Measurements from ENCODE around the gene STAT6. TPM values are rescaled to one million over a fixed set of nuclear protein-coding genes. Genes with fewer than 3 reads are reported as not detected.
"Not testable (repeated sequence)": the region's sequence is repeated elsewhere in the genome, so short reads cannot be mapped to it uniquely, and the experiment has no call there.

The STAT6 gene
- polyA plus RNA-seq, 1 donor, result 127 TPM

DNA sequence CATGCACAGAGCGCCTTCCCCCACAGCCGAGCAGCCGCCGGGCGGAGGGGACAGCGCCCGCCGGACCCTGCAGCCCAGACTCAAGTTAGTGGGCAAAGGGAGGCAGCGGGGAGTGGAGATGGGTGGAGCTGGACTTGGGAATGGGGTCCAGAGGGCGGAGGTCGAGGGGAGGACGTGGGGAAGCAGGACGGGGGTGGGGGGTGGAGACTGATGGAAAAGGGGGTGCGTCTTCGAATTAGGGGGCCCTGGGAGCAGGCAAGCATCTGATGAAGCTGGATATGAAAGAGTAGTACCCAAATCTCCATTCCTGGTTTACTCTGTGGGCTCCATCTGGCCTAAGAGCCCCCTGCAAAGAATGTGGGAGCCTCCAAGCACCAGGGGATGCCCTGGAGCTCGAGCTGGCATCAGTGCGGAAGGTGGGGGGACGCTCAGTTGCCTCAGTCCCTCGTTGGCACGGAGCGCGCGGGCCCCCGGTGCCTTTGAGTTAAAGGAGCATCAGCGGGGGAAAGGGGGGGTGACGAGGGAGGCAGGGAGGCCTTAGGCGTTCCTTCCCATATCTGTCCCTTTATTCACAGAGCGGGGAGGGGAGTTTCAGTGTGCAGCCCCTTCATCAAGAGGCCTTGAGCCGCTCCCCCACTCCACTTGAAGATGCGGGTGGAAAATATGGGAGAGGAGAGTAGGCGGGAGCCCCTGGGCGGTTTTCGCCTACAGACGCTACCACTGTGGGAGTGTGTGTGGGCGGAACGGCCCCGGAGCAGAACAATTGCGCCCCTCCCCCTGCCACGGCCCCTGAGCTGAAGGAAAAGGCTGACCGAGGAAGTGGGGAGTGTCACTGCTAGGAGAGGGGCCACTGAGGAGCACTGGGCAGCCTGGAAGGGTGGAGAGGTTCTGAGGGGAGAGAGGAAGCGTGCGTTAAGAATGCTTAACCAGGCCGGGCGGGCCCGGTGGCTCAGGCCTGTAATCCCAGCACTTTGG is 21.6 kb downstream of the STAT6 start:
- DNase-seq, result peak; percentile 70

- peak; percentile 92 for DNase-seq
These were observed 22.6 kb downstream of the STAT6 start, which contains the start of gene NAB2 for GRCh38 chr12:57088354-57089270. TSS of gene NAB2 (plus strand) at chr12:57089114. CDS start at chr12:57089272, 158 bp downstream.

DNA sequence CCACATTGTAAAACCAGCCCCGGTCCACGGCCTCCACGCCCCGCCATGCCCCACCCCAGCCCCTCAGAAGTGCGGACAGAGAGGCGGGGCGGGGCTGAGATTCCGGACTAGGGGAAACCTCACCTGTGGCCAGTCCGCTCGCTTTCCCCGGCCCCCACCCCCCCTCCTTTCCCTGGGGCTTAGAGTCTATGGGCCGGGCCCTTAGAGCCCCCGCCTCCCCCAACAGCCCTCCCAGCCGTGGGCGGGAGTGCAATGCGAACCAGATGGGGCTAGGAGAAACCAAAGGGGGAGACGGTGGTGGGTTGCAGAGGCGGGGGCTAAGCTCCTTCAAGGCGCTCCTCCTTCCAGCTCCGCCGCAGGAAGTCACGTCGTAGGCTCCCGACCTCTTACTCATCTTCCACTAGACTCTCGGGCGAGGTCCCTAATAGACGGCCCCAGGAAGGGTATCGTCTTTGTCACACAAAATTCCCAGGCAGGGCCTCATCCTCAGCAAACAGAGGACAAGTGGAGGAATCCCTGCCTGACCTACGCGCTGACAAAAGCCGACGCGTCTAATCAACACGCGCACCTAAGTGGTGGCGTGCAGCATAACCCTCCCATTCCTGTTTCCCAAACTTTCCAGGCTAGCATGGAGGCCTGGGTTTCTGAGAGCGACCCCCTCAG is 23.3 kb downstream of the STAT6 start:
- peak; percentile 94 for DNase-seq

- DNase-seq, result peak; percentile 80
These were observed 24.0 kb downstream of the STAT6 start for GRCh38 chr12:57087010-57087690.

DNA sequence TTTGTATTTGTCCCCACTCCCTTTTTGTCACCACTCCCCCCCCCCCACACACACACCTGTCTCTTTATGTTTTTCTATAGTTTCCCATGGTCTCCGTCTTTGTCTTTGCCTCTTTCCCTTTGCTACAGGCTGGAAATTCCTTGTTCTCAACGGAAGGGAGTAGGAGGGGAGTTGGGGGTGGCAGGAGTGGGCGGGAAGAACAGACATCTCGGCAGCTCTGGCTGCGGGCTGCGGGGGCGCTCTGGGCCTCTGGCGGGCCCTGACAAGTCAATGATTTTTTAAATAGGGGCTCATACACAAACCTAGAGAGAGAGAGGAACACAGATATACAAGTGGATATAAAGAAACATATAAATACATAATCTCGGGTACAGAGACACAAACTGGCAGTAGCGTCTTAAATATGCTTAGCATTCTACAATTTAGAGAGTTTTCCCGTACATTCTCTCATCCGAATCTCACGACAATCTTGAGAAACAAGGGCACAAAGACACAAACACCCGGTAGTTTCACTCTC is 24.6 kb downstream of the STAT6 start:
- DNase-seq, result peak; percentile 85

DNA sequence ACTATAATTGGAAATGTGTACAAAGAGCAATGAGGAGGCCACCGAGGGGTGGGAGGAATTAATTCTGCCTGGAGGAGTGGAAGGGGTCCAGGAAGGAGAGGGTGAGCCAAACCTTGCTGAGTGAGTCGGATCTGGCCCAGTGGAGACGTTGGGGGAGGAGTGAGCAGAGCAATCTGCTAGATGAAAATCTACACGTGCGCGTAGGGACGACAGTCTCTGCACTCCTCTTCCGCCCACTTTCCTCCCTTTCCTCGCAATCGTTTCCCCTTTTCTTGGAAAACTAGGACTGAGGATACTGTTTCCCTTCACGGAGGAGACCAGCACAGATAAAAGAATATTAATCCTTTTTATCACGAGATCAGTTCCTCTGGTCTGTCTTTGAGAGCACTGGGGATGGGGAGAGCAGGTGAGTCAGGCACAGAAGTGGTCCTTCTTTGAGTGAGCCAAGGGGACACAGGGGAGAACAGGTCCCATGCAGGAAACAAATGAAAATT is 25.1 kb downstream of the STAT6 start:
- DNase-seq, result peak; percentile 81

- no peak for DNase-seq
These were observed 30.3 kb downstream of the STAT6 start for GRCh38 chr12:57080855-57081254.

- DNase-seq, result no peak
These were observed 31.3 kb downstream of the STAT6 start for GRCh38 chr12:57079821-57080220.

GRCh38 chr12:57078519-57079404 is 32.4 kb downstream of the STAT6 start, which contains the start of gene NEMP1:
TSS of gene NEMP1 (minus strand) at chr12:57078791. CDS start at chr12:57078745, 46 bp downstream.
- peak; percentile 100 for DNase-seq

GRCh38 chr12:57073566-57074450 is 37.4 kb downstream of the STAT6 start:
- DNase-seq, result not testable (repeated sequence)

DNA sequence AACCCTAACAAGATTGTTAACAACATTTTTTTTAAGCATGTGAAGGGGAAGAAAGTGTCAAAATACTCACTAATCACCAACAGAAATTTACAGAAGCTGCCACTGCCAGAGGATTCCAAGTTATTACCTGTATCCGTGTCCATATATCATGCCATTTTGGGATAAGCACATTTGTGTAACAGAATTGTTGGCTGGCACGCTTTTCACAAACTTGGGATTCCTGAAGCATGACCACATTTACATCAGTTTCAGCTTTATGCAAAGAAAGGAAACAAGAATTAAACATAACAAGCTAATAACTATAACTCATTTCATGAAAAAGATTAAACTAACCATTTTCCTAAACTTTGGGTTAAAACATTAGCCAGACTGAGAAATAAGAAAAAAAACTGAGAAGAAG is 38.5 kb downstream of the STAT6 start:
- DNase-seq, result no peak

GRCh38 chr12:57069523-57069922 is 41.6 kb downstream of the STAT6 start:
- peak; percentile 84 for DNase-seq

- no peak for DNase-seq
These were observed 44.9 kb downstream of the STAT6 start for GRCh38 chr12:57066245-57066644.

- DNase-seq, result no peak
These were observed 47.0 kb downstream of the STAT6 start for GRCh38 chr12:57063991-57064685.

DNA sequence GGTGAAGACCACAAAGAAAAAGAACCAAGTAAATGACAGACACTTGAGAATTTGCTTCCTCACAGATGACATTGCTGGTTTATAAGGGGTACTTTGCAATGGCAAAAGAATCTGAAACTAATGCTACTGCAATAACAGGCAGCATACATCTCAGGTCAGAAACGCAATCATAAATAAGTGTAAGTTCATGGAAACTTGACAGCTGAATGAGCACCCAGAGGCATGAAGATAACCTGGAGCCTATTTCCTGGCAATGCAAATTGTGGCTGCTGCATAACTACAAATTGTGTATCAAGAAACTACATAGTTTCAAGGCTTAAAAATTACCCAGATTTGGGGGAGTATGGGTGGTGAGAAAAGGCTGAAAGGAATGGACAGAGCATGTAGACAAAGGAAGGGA is 52.7 kb downstream of the STAT6 start:
- no peak for DNase-seq

GRCh38 chr12:57057067-57057751 is 54.0 kb downstream of the STAT6 start:
- DNase-seq, result no peak

DNA sequence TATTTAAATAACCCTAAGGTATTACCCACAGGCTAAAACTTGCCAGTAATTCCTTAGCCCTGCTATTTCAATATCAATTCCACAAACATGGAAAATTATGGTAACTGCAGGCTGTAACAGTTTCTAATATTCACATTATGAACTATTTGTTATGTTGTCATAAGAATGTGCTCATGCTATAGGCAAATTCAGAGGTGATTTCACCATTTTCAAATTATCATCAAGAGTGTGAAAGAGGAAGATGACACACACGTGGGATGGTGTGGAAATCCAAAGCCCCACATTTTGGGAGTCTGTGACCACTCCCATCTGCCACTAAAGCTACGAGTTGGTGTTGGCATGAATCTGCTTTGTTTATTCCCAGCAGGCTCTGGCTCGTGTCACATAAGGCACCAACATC is 55.3 kb downstream of the STAT6 start:
- DNase-seq, result no peak
